CD14-positive monocyte (primary cell): ENCODE data around the gene CACNA1H. TPM values are rescaled to one million over a fixed set of nuclear protein-coding genes. Genes with fewer than 3 reads are reported as not detected.

ENCODE experiments used
- DNase-seq, 3 donors: peaks; one replicate each; pipeline ENCODE4 v3.0.0-alpha.2; 2011 to 2022
- H2AFZ ChIP-seq: 2 replicates; pipeline ENCODE4 v1.6.0; 2012; ENCODE audit warnings: mild to moderate bottlenecking, low read depth, low read length, inconsistent platforms; ENCODE audit not compliant: insufficient read depth, poor library complexity, severe bottlenecking
- H3K27ac ChIP-seq, 2 donors: 1 replicate in 1 of 2; 2 replicates in 1 of 2; pipeline ENCODE4 v1.5.1; 2012 to 2013; ENCODE audit warnings: low read length in 2 of 2, control low read depth in 1 of 2, inconsistent platforms in 1 of 2, low read depth in 1 of 2, mild to moderate bottlenecking in 1 of 2
- H3K27me3 ChIP-seq, 2 donors: one replicate each; pipeline versions ENCODE4 v1.6.0 to v1.6.1; 2011 to 2013; ENCODE audit warnings: low read length in 2 of 2; ENCODE audit not compliant: control insufficient read depth in 2 of 2, insufficient read depth in 2 of 2
- H3K36me3 ChIP-seq, 2 donors: replicated peaks in 1 of 2; 1 replicate in 1 of 2; 2 replicates in 1 of 2; pipeline versions ENCODE4 v1.5.1 to v1.6.1; 2012 to 2013; ENCODE audit warnings: low read length in 2 of 2, control low read depth in 1 of 2, inconsistent platforms in 1 of 2, mild to moderate bottlenecking in 1 of 2; ENCODE audit not compliant: insufficient read depth in 2 of 2, control insufficient read depth in 1 of 2
- H3K4me1 ChIP-seq, 2 donors: 1 replicate in 1 of 2; 2 replicates in 1 of 2; pipeline versions ENCODE4 v1.5.1 to v1.6.1; 2012 to 2013; ENCODE audit warnings: low read length in 2 of 2, control low read depth in 1 of 2, inconsistent platforms in 1 of 2, mild to moderate bottlenecking in 1 of 2, moderate library complexity in 1 of 2; ENCODE audit not compliant: insufficient read depth in 2 of 2, control insufficient read depth in 1 of 2
- H3K4me2 ChIP-seq: replicated peaks from 2 replicates; pipeline ENCODE3; 2012; ENCODE audit warnings: low read length, moderate library complexity, mild to moderate bottlenecking; ENCODE audit not compliant: poor library complexity, severe bottlenecking; ENCODE audit errors: extremely low read depth
- H3K4me3 ChIP-seq, 3 experiments: fragments of 200-600 bp in 1 of 3; sonication (generic) in 1 of 3; replicated peaks in 1 of 3; 1 replicate in 2 of 3; 2 replicates in 1 of 3; pipeline ENCODE4 v1.5.1; 2011 to 2013; ENCODE audit warnings: low read length in 3 of 3, mild to moderate bottlenecking in 3 of 3, control low read depth in 2 of 3, low read depth in 2 of 3, inconsistent platforms in 1 of 3, moderate library complexity in 1 of 3
- H3K79me2 ChIP-seq: 2 replicates; pipeline ENCODE4 v1.6.0; 2012; ENCODE audit warnings: mild to moderate bottlenecking, control low read depth, inconsistent platforms, low read length, moderate library complexity; ENCODE audit not compliant: insufficient read depth
- H3K9ac ChIP-seq: 2 replicates; pipeline ENCODE4 v1.6.0; 2017; ENCODE audit warnings: low read length, mild to moderate bottlenecking; ENCODE audit not compliant: insufficient read depth, poor library complexity, severe bottlenecking
- H3K9me3 ChIP-seq, 2 donors: replicated peaks in 1 of 2; 1 replicate in 1 of 2; 2 replicates in 1 of 2; pipeline versions ENCODE4 v1.5.1 to v1.6.1; 2012 to 2013; ENCODE audit warnings: low read length in 2 of 2, control low read depth in 1 of 2; ENCODE audit not compliant: control insufficient read depth in 1 of 2, insufficient read depth in 1 of 2
- H4K20me1 ChIP-seq: 2 replicates; pipeline ENCODE4 v1.6.0; 2012; ENCODE audit warnings: mild to moderate bottlenecking, low read length, control low read depth, moderate library complexity; ENCODE audit not compliant: insufficient read depth
- H3K27ac Mint-ChIP-seq, 7 donors: one replicate each; pipeline ENCODE4 v1.8.0; 2020; ENCODE audit warnings: mild to moderate bottlenecking in 7 of 7, mixed read lengths in 7 of 7, moderate library complexity in 6 of 7, inconsistent platforms in 2 of 7
- H3K27me3 Mint-ChIP-seq, 3 donors: one replicate each; pipeline ENCODE4 v1.8.0; 2021 to 2022; ENCODE audit warnings: low read depth in 3 of 3, mild to moderate bottlenecking in 3 of 3, mixed read lengths in 3 of 3, moderate library complexity in 3 of 3, inconsistent platforms in 1 of 3
- H3K36me3 Mint-ChIP-seq, 2 donors: one replicate each; pipeline ENCODE4 v1.8.0; 2020; ENCODE audit warnings: mixed read lengths in 2 of 2, inconsistent platforms in 1 of 2, mild to moderate bottlenecking in 1 of 2
- H3K4me1 Mint-ChIP-seq: one replicate; pipeline ENCODE4 v1.8.0; 2020; ENCODE audit warnings: mild to moderate bottlenecking, mixed read lengths
- H3K4me3 Mint-ChIP-seq, 2 donors: one replicate each; pipeline ENCODE4 v1.8.0; 2020; ENCODE audit warnings: mild to moderate bottlenecking in 2 of 2, mixed read lengths in 2 of 2, moderate library complexity in 1 of 2
- H3K9me3 Mint-ChIP-seq, 7 donors: one replicate each; pipeline ENCODE4 v1.8.0; 2020 to 2022; ENCODE audit warnings: mixed read lengths in 7 of 7, mild to moderate bottlenecking in 6 of 7, moderate library complexity in 6 of 7, inconsistent platforms in 2 of 7
- CTCF ChIP-seq: fragments of 200-600 bp; IDR thresholded peaks from one replicate; pipeline ENCODE4 v1.8.0; 2022; ENCODE audit warnings: antibody characterized with exemption, mild to moderate bottlenecking
- WGBS: methylation state at CpG from one replicate; pipeline ENCODE4 v1.1.5; 2013; ENCODE audit warnings: missing lambda C conversion rate; ENCODE audit not compliant: insufficient coverage; 5-methylcytosine and 5-hydroxymethylcytosine counted together
- intact Hi-C, 2 donors: fragments of 100-400 bp; cut with micrococcal nuclease; formaldehyde crosslinking; loops; one replicate each; pipeline versions ENCODE4 v1.15.0 to v1.15.1; 2023
- polyA plus RNA-seq, 3 donors: library from polyadenylated mRNA; depleted of rRNA in 1 of 3; unstranded in 2 of 3; stranded (reverse) in 1 of 3; fragments of 300-500 nt in 2 of 3; fragments of >200 nt in 1 of 3; fragmentation: Illumina TruSeq in 2 of 3; gene quantifications; 1 replicate in 2 of 3; 2 replicates in 1 of 3; pipeline ENCODE4 v1.2.3, GENCODE V29; 2012 to 2021

Gene CACNA1H
- polyA plus RNA-seq, 3 donors = not detected

- H3K4me1 ChIP-seq = no peaks in the 10 kb centered on the region
- no peak overlapping the region for H3K4me3 ChIP-seq
- no peaks in the 10 kb centered on the region for H3K27me3 ChIP-seq
- WGBS = 73% methylated on average over 31 of the region's 52 CpGs
- peaks cover 1 to 9% (median 5%) of the 10 kb centered on the region in 3 donors for H3K27me3 Mint-ChIP-seq
- DNase-seq = no peak
- H3K79me2 ChIP-seq = no peaks in the 10 kb centered on the region
- no peak for TF ChIP-seq CTCF
- peaks cover 0 to 1% (median 0%) of the 10 kb centered on the region in 7 donors for H3K9me3 Mint-ChIP-seq
- H3K36me3 ChIP-seq = no peaks in the 10 kb centered on the region
- no peak overlapping the region for H3K9ac ChIP-seq
- H3K36me3 Mint-ChIP-seq = no peaks in the 10 kb centered on the region
- no peaks in the 10 kb centered on the region for H3K4me1 Mint-ChIP-seq
- H3K27ac ChIP-seq = no peak overlapping the region
- no peak overlapping the region for H3K4me3 Mint-ChIP-seq
- H4K20me1 ChIP-seq = no peaks in the 10 kb centered on the region
- H3K4me2 ChIP-seq = no peak overlapping the region
- H2AFZ ChIP-seq = no peak overlapping the region
- H3K9me3 ChIP-seq = no peaks in the 10 kb centered on the region
- H3K27ac Mint-ChIP-seq = no peak overlapping the region
- intact Hi-C loops = no loop called here
Observed at GRCh38 chr16:1167276-1168107, 14.6 kb downstream of the CACNA1H start.

- no peak overlapping the region for H3K27ac Mint-ChIP-seq
- Histone ChIP-seq H3K4me1 (no peaks in the 10 kb centered on the region), H4K20me1 (no peaks in the 10 kb centered on the region), H3K79me2 (no peaks in the 10 kb centered on the region), H3K9me3 (no peaks in the 10 kb centered on the region), H3K4me2 (no peak overlapping the region), H3K9ac (no peak overlapping the region), H3K4me3 (no peak overlapping the region), H2AFZ (no peak overlapping the region), H3K36me3 (no peaks in the 10 kb centered on the region), H3K27ac (no peak overlapping the region), H3K27me3 (no peaks in the 10 kb centered on the region)
- intact Hi-C loops = no loop called here
- WGBS = 64% methylated on average over 4 of the region's 18 CpGs
- peaks cover 0 to 1% (median 0%) of the 10 kb centered on the region in 7 donors for H3K9me3 Mint-ChIP-seq
- no peak for TF ChIP-seq CTCF
- H3K27me3 Mint-ChIP-seq = peaks cover 0 to 9% (median 5%) of the 10 kb centered on the region in 3 donors
- DNase-seq = no peak
- H3K4me3 Mint-ChIP-seq = no peak overlapping the region
- no peaks in the 10 kb centered on the region for H3K36me3 Mint-ChIP-seq
- H3K4me1 Mint-ChIP-seq = no peaks in the 10 kb centered on the region
Observed at GRCh38 chr16:1168837-1169236, 15.9 kb downstream of the CACNA1H start.
